ENCODE data around the gene NUDT17.

DNA sequence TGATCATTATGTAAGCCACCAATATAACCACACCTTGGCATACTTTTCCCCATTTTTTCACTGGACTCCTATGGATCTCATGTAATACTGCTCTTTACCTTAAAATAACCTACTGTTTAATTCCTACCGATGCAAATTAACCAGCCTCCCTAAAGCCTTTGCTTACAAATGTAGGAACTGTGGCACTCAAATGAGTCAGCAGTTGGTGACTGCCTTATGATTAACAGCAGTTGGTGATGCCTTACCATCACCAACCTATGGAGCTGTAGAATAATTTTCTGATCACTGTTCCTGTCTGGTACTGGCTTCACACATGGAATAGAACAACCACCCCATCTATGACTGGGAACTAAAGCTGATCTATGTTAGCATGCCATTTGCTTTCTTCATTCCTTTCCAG, 7.8 kb upstream of the NUDT17 start:
- TF ChIP-seq, protein P1, sequence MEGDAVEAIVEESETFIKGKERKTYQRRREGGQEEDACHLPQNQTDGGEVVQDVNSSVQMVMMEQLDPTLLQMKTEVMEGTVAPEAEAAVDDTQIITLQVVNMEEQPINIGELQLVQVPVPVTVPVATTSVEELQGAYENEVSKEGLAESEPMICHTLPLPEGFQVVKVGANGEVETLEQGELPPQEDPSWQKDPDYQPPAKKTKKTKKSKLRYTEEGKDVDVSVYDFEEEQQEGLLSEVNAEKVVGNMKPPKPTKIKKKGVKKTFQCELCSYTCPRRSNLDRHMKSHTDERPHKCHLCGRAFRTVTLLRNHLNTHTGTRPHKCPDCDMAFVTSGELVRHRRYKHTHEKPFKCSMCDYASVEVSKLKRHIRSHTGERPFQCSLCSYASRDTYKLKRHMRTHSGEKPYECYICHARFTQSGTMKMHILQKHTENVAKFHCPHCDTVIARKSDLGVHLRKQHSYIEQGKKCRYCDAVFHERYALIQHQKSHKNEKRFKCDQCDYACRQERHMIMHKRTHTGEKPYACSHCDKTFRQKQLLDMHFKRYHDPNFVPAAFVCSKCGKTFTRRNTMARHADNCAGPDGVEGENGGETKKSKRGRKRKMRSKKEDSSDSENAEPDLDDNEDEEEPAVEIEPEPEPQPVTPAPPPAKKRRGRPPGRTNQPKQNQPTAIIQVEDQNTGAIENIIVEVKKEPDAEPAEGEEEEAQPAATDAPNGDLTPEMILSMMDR (conservative IDR thresholded peaks at IDR 0.05 in 1 of 2, IDR thresholded peaks at IDR 0.05 in 1 of 2; ENCODE audit: low read depth in 1 of 2, low read length in 2 of 2), result no peak
- TF ChIP-seq EZH2 (IDR thresholded peaks at IDR 0.05; ENCODE audit: low read length, missing control alignments), result no peak
